ENCODE results near the gene SGIP1. TPM values are rescaled to one million over a fixed set of nuclear protein-coding genes. Genes with fewer than 3 reads are reported as not detected.

The SGIP1 gene
- total and polyA plus RNA-seq, 8 donors, result 6.8 to 16.6 (median 8.6) TPM

- no peak overlapping the region for H3K27ac ChIP-seq
- H3K9me3 ChIP-seq, result no peaks in the 10 kb centered on the region
- ATAC-seq (no peak), DNase-seq (no peak)
- no peak for TF ChIP-seq CTCF (IDR thresholded peaks at IDR 0.05)
- no peaks in the 10 kb centered on the region for H3K4me1 ChIP-seq
- H3K27me3 ChIP-seq, result no peaks in the 10 kb centered on the region
- no peak overlapping the region for H3K4me3 ChIP-seq
- H3K36me3 ChIP-seq, result no peaks in the 10 kb centered on the region
- intact Hi-C loops (cut with DNase I), result no loop called here
Observed at GRCh38 chr1:66596191-66596590, 62.2 kb downstream of the SGIP1 start.

- intact Hi-C loops (cut with DNase I), result no loop called here
- Histone ChIP-seq H3K36me3 (no peaks in the 10 kb centered on the region), H3K9me3 (no peaks in the 10 kb centered on the region), H3K4me1 (no peaks in the 10 kb centered on the region), H3K4me3 (no peak overlapping the region), H3K27ac (no peak overlapping the region), H3K27me3 (no peaks in the 10 kb centered on the region)
- ATAC-seq, result no peak
- DNase-seq, result no peak
- no peak for TF ChIP-seq CTCF (IDR thresholded peaks at IDR 0.05)
Observed at GRCh38 chr1:66597500-66597899, 63.5 kb downstream of the SGIP1 start.

- H3K4me3 ChIP-seq, result no peak overlapping the region
- no peaks in the 10 kb centered on the region for H3K36me3 ChIP-seq
- no peak for ATAC-seq
- TF ChIP-seq CTCF (IDR thresholded peaks at IDR 0.05), result no peak
- no peaks in the 10 kb centered on the region for H3K27me3 ChIP-seq
- intact Hi-C loops (cut with DNase I), result no loop called here
- H3K27ac ChIP-seq, result no peak overlapping the region
- H3K4me1 ChIP-seq, result no peaks in the 10 kb centered on the region
- H3K9me3 ChIP-seq, result no peaks in the 10 kb centered on the region
- no peak for DNase-seq
Observed at GRCh38 chr1:66598670-66599069, 64.7 kb downstream of the SGIP1 start.

- Histone ChIP-seq H3K9me3 (no peaks in the 10 kb centered on the region), H3K36me3 (no peaks in the 10 kb centered on the region), H3K27me3 (no peaks in the 10 kb centered on the region), H3K27ac (no peak overlapping the region), H3K4me1 (no peaks in the 10 kb centered on the region), H3K4me3 (no peak overlapping the region)
- no peak for ATAC-seq
- intact Hi-C loops (cut with DNase I), result no loop called here
- no peak for DNase-seq
- TF ChIP-seq CTCF (IDR thresholded peaks at IDR 0.05), result no peak
Observed at GRCh38 chr1:66599346-66599745, 65.4 kb downstream of the SGIP1 start.

GRCh38 chr1:66599899-66600737 is 66.2 kb downstream of the SGIP1 start:
- ATAC-seq (no peak), DNase-seq (no peak)
- intact Hi-C loops (cut with DNase I), result no loop called here
- Histone ChIP-seq H3K27ac (no peak overlapping the region), H3K4me3 (no peak overlapping the region), H3K9me3 (no peaks in the 10 kb centered on the region), H3K4me1 (no peaks in the 10 kb centered on the region), H3K36me3 (no peaks in the 10 kb centered on the region), H3K27me3 (no peaks in the 10 kb centered on the region)
- no peak for TF ChIP-seq CTCF (IDR thresholded peaks at IDR 0.05)
